GM21360 (cell line): ENCODE results near the gene BGLAP.

Experiments
- ATAC-seq: cut with Tn5 transposase; IDR thresholded peaks from one replicate; pipeline ENCODE4 v1.9.1; 2021; ENCODE audit warnings: mild to moderate bottlenecking, moderate library complexity; ENCODE audit not compliant: unreplicated experiment

The BGLAP gene

DNA sequence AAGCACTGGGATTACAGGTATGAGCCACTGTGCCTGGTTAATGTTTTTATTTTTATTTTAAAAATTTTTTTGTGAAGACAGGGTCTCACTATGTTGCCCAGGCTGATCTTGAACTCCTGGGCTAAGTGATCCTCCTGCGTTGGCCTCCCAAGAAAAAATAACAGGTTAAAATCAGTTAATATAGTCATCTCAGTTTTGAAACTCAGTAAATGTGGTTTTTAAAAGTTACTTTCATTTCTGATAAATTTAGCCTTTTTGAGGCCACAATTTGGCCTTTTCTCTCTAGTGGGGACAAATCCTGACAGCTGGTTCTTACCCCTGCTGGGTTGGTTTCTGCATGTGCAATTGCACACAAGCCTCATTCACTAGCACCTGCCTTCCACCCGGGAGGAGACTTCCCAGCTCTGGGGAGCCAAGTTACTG, 15.9 kb upstream of the BGLAP start:
- ATAC-seq, result peak; percentile 72

DNA sequence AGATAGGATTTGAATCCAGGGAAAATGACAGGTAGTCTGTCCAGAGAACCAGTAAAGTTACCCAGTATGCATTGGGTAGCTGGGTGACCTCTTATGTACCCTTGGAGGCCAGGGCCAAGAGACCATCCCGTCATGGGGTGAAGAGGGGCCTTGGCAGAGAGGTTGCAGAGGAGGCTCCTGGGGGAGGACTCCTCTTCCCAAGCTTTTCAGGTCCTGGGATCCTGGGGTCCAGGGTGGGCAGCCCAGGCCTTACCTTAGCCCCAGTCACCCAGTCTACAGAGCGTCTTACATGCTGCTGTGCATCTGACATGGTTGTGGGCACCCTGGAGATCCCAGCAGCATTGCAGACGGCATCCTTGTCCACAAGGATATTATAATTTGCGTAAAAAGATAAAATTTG, 15.2 kb upstream of the BGLAP start:
- no peak for ATAC-seq

DNA sequence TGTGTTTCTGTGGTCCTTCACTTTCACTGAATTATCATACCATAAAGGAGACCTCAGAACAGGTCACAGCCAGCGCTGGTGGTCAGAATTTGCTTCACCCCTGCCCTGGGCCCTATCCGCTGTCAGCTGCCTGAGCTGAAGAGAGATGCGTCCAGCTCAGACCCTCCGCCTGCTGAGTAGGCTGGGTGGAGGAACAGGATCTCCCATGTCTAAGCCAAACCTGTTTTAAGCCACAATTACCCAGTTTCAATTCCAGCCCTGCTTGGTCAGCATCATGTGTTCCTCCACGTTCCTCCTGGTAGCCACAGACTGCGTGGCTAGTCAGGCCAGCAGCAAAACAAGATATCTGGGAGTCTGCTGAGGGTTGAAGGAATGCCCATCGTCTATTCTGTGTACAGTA, 13.5 kb upstream of the BGLAP start:
- ATAC-seq, result no peak

DNA sequence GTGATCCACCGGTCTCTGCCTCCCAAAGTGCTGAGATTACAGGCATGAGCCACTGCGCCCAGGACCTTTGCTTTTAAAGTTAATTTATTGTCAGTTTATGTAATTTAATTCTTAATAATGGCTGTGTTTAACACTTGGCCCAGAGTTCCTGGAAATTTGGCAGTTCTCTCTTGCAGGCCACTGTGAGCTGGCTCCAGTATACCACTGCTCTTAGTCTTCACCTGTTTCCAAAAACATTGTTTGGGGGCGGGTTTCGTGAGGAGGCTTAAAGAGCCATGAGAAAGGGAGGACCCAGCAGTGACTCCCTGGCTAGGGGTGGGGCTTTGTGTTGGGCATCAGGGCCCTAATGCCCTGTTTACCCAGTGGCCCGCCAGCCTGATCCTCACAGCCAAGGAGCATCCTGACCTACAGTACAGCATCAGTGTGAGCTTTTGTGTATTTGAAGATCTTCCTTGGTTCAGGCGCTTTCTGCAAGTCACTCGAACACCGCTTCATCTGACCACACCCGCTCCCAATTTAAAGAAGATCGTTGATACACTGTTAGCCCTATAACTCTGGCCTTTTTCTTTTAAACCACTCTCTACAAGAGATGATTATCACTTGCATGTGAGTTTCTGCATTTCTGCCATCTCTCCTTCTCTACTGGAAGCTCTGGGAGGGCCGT, 12.0 kb upstream of the BGLAP start:
- no peak for ATAC-seq

DNA sequence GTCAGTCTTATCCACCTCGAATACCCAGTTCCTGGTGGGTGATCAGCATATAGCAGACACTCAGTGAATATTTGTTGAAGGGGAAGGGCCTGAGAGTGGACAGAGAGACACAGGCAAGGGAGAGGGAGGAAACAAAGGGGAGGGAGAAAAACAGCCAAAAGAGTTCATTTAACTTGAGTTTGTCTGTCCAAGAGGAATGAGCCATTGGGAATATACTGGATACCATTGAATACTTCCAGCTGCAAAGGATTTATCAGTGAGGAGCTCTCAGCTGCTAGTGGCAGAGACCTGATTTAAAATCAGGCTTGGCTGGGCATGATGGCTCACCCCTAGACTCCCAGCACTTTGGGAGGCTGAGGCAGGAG, 11.5 kb upstream of the BGLAP start:
- ATAC-seq, result no peak

DNA sequence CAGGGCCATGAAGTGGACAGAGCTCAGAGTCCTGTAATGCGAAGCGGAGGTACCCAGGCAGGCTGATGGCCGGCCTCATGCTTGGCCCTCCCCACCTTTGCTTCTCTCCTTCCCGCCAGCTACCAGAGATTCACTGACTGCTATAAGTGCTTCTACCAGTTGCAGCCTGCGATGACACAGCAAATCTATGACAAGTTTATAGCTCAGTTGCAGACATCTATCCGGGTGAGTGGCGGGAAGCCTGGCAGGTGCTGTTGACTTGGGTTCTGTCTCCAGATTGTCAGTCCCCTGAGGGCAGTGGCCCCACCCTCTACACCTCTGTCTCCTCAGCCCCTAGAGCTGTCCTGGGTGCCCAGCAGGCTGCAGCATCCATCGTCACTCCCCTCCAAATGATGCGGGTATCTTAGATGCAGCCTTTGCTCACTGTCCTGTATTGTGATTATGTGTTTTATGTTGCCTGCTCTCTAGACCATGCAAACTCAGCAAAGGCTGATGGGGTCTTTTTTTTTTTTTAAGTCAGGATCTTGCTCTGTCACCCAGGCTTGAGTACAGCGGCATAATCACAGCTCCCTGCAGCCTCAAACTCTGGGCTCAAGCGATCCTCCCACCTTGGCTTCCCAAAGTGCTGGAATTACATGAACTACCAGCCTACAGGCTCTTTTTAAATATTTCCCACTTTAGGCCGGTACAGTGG, 9.6 kb upstream of the BGLAP start:
- ATAC-seq, result no peak

DNA sequence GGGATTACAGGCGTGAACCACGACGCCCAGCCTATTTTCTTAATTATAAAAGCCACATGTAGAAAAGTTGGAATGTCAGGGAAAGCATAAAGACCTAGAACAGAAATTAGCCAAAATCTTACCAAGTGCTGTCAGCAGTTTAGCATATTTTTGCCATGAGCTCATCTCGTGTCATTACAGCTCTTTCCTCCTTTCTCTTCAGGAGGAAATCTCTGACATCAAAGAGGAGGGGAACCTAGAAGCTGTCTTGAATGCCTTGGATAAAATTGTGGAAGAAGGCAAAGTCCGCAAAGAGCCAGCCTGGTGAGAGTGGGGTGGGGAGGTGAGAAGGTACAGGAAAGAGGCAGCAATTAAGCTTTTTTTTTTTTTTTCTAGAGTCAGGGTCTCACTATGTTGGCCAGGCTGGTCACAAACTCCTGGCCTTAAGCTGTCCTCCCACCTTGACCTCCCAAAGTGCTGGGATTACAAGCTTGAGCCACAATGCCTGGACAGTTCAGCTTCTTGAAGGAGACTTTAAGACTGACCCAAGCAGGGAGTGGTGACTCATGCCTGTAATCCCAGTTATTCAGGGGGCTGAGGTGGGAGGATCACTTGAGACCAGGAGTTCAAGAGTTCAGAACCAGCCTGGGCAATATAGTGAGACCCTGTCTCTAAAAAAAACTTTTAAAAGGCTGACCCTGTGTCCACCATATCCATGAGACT, 8.4 kb upstream of the BGLAP start:
- ATAC-seq, result no peak

DNA sequence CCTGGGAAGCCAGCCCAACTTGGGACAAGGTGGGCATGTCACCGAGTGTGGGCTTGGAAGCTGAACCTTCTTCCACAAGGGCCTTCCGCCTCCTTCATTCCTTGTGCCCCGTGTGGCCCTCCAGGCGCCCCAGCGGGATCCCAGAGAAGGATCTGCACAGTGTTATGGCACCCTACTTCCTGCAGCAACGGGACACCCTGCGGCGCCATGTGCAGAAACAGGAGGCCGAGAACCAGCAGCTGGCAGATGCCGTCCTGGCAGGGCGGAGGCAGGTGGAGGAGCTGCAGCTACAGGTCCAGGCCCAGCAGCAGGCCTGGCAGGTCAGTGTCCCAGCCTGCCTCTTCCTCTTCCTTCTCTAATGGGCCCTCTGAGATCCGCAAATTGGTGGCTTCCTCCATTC, 5.8 kb upstream of the BGLAP start:
- no peak for ATAC-seq

DNA sequence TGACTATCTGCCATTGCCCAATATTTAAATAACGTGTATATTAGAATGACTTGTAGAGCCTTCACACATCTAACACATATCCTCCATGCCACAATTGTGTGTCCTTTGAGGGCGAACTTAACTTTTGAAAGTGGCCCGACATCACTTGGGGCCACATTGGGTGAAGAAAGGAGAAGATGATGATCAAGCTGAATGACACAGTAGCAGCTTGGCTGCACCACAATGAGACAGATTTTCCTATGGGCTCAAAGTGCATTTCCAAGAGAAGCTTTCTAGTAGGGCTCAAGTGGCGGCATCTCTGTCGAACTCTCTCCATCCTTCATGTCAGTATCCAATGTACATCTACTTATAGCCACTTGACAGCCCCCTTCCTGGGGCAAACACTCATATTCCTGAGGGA, 3.7 kb upstream of the BGLAP start:
- ATAC-seq, result no peak

DNA sequence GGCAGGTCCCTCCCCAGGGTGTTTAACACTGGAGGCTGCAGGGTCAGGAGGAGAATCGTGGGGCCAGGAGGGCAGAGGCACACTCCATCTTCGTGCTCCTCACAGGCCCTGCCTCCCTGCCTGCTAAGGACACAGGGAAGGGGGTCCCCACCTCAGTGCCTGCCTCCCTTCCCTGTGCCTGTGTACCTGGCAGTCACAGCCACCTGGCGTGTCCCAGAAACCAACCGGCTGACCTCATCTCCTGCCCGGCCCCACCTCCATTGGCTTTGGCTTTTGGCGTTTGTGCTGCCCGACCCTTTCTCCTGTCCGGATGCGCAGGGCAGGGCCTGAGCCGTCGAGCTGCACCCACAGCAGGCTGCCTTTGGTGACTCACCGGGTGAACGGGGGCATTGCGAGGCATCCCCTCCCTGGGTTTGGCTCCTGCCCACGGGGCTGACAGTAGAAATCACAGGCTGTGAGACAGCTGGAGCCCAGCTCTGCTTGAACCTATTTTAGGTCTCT, 623 bp upstream of the BGLAP start:
- ATAC-seq, result no peak

DNA sequence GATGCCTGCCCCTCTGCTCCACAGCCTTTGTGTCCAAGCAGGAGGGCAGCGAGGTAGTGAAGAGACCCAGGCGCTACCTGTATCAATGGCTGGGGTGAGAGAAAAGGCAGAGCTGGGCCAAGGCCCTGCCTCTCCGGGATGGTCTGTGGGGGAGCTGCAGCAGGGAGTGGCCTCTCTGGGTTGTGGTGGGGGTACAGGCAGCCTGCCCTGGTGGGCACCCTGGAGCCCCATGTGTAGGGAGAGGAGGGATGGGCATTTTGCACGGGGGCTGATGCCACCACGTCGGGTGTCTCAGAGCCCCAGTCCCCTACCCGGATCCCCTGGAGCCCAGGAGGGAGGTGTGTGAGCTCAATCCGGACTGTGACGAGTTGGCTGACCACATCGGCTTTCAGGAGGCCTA, 754 bp downstream of the BGLAP start:
- no peak for ATAC-seq

DNA sequence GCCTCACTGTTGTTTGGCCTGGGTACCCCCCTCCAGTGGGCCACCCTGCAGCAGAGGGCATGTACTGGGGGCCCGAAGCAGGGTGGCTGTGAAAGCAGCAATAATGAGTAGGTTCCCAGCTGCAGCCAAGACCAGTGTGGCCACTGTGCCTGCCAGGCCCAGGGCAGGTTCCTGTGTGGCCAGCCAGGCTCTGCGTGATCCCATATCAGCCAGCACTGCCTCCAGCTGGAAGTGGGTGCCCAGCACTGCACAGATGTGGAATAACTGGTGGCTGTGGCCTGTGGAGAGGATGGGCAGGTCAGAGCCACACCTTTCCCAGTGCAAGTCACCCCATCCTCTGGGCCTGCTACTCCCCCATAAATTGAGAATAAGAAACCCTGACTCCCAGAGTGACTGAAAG, 2.1 kb downstream of the BGLAP start:
- no peak for ATAC-seq

DNA sequence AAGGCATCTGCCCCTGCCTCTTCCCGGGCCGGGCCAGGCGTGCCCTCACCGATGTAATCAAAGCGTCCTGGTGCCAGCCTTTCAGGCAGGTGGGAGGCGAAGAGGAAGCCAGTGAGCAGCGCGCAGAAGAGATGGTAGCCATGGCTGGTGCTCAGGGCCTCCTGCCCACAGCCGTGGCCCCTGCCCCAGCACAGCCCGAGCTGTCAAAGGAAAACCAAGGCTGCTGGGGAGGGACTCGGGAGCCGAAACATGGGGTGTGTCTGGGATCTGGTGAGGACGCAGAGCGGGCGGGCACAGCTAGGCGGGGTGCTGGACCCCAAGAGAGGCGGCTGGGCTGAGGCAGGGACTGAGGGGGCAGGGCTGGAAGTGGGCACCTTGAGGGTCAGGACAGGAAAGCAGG, 2.7 kb downstream of the BGLAP start:
- no peak for ATAC-seq

DNA sequence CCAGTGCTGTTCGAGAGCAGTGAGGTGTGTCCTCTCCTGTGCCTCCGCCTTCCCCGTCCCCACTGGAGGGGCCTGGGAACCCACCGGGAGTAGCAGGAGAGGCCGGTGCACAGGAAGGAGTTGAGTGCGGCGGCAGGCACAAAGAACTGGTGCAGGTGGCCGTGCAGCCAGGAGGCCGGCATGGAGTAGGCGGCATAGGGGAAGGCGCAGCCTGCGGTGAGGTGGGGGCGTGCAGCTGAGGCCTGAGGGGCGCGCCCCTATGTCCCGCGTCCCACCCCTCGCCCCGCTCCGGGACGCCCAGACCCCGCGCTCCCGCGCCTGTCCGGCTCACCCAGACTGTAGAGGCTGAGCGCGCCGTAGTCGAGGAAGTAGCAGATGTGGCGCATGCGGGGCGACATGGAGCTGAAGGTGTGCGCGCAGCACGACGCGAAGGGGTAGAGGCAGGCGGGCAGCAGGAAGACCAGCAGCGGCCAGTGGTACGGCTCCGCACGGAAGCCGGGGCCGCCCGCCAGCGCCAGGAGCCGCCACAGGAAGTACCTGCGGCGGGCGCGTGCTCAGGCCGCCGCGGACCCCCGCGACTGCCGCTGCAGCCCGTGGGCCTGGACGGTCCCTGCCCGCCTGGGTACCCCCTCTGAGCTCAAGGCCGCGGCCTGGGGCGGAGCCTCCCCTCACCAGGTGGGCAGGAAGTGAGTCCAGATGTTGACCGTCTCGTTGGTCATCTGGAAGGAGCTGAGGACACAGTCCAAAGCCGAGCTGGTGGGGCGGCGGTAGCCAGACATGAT, 3.7 kb downstream of the BGLAP start:
- ATAC-seq, result no peak

DNA sequence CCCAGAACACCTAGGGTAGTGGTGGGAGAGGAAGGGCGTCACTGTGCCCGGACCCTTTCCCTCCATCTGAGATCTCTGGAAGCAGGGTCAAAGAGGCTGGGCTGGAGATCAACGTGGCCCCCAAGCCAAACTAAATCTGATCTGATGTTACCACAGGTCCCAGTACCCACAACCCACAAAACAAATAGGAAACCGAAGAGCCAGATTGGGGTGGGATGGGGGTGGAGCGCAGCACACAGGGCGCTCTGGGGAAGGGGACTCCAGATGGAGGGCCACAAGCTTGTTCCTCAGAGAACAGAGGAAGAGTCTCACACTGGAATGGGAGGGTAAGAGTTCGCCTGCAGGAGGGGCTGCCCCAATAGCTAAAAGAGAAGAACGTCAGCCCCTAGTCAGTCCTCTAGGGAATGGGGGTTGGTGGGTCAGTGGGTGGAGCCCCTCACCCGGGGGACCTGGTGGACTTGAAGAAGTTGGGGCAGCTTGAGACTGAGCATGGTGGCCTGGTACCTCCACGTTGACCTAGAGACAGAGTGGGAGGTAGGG, 4.3 kb downstream of the BGLAP start:
- ATAC-seq, result no peak

DNA sequence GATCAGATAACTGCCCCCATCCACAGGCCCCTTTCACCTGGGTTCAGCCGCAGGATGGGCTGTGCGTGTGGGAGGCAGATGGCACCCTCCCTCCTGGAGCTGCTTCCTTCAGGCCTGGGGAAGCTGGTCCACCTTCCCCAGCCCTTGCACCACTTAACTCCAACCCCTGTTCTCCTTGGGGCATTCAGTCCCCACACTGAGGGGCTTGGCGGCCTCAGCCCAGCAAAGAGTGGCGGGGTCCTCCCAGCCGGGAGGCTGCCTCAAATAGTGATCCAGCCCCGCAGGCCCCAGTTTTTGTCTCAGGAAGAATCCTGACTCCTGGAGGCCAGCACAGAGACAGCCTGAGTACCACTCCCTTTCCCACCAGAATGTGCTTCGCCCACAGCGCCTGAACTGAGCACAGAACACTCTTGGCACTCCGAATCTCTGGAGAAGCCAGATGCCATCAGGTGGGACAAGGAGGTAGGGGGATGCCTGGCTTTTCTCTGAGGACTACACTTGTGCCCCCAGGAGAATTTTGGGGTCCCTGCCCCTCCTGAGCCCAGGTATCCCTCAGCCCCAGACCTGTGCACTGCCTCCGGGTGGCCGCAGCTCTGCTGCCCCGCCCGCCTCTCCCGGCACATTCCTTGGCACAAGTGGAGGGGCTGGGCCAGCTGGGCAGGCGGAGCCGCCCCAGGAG, 4.9 kb downstream of the BGLAP start:
- ATAC-seq, result no peak

DNA sequence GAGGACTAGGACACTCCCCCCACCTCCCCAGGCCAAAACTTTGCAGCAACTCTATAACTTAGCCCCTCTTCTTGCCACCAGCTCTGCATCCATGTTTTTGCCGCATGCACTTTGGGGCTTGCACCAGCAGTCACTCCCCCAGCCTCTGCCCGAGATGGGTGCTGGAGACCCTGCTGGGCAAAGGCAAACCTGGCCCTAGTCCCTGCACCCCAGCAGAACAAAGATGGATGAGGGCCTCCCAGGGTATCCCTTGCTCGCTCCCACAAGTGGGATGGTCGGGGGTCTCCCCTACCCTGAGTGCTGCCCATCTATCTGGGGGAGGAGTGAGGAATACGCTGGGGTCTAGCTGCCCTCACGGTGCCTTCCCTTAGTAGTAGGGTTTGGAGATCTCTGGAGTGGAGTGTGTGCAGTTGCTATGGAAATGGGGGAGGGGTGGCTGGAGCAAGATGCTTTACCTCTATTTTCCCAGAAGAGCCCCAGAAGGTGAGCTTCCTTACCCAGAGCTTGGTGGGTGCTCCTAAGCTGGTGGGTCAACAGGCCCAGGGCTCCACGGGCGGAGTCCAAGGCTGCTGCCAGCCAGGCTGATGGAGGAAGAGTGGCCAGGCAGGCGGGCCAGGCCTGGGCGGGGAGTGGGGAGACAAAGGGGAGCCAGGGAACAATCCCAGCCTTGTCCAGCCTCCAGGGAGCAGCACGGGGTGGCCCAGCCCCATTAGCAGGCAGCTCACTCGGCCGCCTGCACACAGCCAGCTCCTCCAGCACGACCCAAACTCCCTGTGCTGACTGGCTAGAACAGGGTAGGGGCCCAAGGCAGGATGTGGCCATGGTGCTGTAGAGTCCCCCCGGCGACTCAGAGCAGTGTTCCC, 5.7 kb downstream of the BGLAP start, which contains the start of gene PAQR6:
Gene PAQR6 (minus strand): TSS at position 597 of the 863 bp plus-strand sequence. CDS start 1,325 bp downstream, outside the sequence.
- no peak for ATAC-seq

DNA sequence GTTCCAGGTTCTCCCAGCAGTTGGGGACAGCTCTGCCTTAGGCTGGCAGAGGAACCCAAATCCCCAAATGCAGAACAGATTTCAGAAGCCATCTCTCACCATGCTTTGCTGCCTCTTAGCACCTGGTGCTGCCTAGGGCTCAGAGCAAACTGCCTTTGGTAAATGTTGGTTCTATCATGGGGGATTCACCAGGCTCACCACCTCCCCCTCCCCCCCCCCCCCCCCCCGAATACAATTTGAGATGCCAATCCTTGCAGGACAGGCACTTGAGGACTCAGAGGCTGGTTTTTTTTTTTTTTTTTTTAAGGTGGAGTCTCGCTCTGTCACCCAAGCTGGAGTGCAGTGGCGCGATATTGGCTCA, 6.3 kb downstream of the BGLAP start:
- ATAC-seq, result no peak

DNA sequence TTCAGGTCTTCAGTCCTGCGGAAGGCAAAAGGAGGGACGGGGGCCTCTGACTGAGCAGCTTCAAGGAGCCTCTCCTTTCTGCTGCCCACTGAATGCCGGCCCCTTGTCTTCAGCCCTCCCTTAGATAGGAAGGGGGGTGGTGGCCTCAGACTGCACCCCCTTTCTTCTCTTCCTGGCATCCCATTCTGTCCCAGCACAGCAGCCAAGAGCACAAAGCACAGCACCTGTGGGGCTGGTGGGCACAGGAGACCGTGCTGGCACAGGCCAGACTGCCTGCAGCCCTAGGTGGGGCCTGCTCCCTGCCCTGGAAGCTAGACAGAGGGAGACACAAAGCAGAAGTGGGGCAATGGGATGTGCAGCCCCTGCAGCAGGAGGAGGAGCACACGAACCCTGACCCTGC, 7.6 kb downstream of the BGLAP start:
- no peak for ATAC-seq

DNA sequence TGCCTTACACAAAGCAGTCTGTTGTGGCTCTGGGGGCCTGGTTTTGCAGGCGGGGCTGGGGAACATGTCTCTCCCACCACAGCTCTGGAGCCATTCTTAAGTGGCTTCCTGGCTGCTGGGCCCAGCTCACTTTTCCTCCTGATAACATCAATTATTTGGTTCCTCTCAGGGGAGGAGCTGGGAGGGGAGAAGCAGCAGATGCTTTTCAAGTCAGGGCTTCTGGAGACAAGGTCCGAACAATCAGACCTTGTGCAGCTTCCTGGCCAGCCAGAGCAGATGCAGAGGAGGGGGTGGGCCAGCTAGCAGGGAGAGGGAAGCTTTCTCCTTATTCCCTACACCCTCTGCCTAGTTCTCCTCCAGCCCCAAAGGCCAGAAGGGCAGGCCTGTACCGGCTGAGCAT, 9.5 kb downstream of the BGLAP start:
- no peak for ATAC-seq
